Skin of body (tissue), 2 donors: ENCODE data around the gene SORBS1. TPM values are rescaled to one million over a fixed set of nuclear protein-coding genes. Genes with fewer than 3 reads are reported as not detected.

Experiments used
- DNase-seq: peaks from one replicate; lab custom pipeline; 2025; lab: John Stamatoyannopoulos, UW
- total RNA-seq: library from RNA; depleted of rRNA; stranded (reverse); fragments of >200 nt; gene quantifications from one replicate; pipeline ENCODE4 v1.2.3, GENCODE V29; 2014

SORBS1 gene
- total RNA-seq, 1 donor from 2014 or later = 33.7 TPM

- no peak for DNase-seq
Measured at GRCh38 chr10:95414844-95415485, 146.2 kb downstream of the SORBS1 start.

GRCh38 chr10:95414016-95414830, 146.9 kb downstream of the SORBS1 start:
- no peak for DNase-seq

- no peak for DNase-seq
Measured at GRCh38 chr10:95413588-95413987, 147.6 kb downstream of the SORBS1 start.

- DNase-seq = no peak
Measured at GRCh38 chr10:95411635-95412034, 149.5 kb downstream of the SORBS1 start.

GRCh38 chr10:95408983-95409873, 151.9 kb downstream of the SORBS1 start:
- DNase-seq = no peak

- no peak for DNase-seq
Measured at GRCh38 chr10:95408148-95408960, 152.8 kb downstream of the SORBS1 start.

GRCh38 chr10:95407546-95407945, 153.6 kb downstream of the SORBS1 start:
- DNase-seq = no peak

GRCh38 chr10:95406651-95407280, 154.4 kb downstream of the SORBS1 start:
- DNase-seq = no peak

GRCh38 chr10:95405655-95406054, 155.5 kb downstream of the SORBS1 start:
- no peak for DNase-seq

GRCh38 chr10:95404864-95405263, 156.3 kb downstream of the SORBS1 start:
- DNase-seq = no peak

GRCh38 chr10:95404462-95404858, 156.7 kb downstream of the SORBS1 start:
- DNase-seq = no peak

- no peak for DNase-seq
Measured at GRCh38 chr10:95403700-95404461, 157.3 kb downstream of the SORBS1 start.

GRCh38 chr10:95401704-95402469, 159.3 kb downstream of the SORBS1 start:
- no peak for DNase-seq

- DNase-seq = no peak
Measured at GRCh38 chr10:95400787-95401186, 160.4 kb downstream of the SORBS1 start.

- DNase-seq = no peak
Measured at GRCh38 chr10:95399183-95399582, 162.0 kb downstream of the SORBS1 start.

- no peak for DNase-seq
Measured at GRCh38 chr10:95397747-95398146, 163.4 kb downstream of the SORBS1 start.

- no peak for DNase-seq
Measured at GRCh38 chr10:95395947-95396449, 165.2 kb downstream of the SORBS1 start.

GRCh38 chr10:95394161-95394880, 166.8 kb downstream of the SORBS1 start:
- no peak for DNase-seq
